ENCODE measurements around the gene GIPR. TPM values are rescaled to one million over a fixed set of nuclear protein-coding genes. Genes with fewer than 3 reads are reported as not detected.

The GIPR gene
- polyA plus RNA-seq, 1 of the 3 experiments (the other 2 are of a cell fraction): 1.4 TPM

DNA sequence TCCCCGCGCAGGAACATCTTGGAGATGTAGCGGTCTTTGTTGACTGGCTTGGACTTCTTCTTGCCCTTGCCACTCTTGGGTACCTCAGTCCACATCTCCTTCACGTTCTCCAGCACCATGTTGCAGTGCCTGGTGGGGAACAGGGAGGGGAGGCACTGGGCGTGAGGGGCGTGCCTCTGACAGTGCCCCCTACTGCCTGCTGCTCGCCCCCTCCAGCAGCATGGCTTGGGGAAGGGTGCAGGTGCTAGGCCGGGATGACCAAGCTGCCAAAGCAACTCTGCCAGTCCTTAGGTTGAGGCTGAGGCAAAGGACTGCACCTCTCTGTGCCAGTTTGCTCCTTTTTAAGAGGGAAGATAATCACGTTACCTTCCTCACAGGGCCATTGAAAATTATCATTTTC, 19.6 kb downstream of the GIPR start (continued):
- TF ChIP-seq, protein P1, sequence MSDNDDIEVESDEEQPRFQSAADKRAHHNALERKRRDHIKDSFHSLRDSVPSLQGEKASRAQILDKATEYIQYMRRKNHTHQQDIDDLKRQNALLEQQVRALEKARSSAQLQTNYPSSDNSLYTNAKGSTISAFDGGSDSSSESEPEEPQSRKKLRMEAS (IDR thresholded peaks at IDR 0.05; ENCODE audit: low read depth): no peak
- TF ChIP-seq SMC3 (IDR thresholded peaks at IDR 0.05; ENCODE audit: low read depth, low read length): no peak
- TF ChIP-seq POLR2AphosphoS5 (IDR thresholded peaks at IDR 0.05; ENCODE audit: low read depth, low read length): no peak
- no peak for TF ChIP-seq RXRA (IDR thresholded peaks at IDR 0.05; ENCODE audit: borderline replicate concordance, low read depth)
- TF ChIP-seq, protein P2, sequence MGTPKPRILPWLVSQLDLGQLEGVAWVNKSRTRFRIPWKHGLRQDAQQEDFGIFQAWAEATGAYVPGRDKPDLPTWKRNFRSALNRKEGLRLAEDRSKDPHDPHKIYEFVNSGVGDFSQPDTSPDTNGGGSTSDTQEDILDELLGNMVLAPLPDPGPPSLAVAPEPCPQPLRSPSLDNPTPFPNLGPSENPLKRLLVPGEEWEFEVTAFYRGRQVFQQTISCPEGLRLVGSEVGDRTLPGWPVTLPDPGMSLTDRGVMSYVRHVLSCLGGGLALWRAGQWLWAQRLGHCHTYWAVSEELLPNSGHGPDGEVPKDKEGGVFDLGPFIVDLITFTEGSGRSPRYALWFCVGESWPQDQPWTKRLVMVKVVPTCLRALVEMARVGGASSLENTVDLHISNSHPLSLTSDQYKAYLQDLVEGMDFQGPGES (IDR thresholded peaks at IDR 0.05; ENCODE audit: low read depth, low read length): no peak
- no peak for TF ChIP-seq MEF2A (IDR thresholded peaks at IDR 0.05; ENCODE audit: borderline replicate concordance, low read depth)

DNA sequence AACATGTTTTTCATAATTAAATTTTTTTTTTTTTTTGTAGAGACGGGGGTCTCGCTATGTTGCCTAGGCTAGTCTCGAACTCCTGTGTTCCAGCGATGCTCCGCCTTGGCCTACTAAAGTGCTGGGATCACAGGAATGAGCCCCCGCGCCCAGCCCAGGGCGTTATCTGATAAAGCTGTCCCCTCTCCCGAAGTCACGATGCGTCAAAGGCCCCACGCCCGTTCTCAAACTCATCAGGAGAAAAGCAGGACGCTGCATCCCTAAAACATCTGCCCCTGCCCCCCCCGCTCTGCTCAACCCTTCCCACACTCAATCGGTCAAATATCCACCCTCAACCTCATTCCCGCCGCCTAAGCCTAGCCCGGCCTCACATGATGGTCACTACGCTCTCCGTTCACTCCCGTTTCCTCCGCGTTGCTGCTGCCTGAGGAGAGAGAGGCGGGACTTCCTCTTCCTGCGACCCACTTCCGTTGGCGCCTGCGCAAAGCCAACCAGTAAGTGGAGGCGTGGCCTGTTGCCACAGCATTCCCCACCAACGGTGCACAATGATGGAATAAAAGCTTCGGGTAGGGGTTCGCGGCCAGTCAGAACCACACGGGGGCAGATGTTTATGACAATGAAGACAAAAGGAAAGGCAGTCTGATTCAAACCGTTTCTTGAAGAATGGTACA, 23.6 kb downstream of the GIPR start, which contains the start of gene SNRPD2:
TSS of gene SNRPD2 (minus strand) at position 438 of the 671 bp plus-strand sequence. CDS start at position 373, 65 bp downstream.
- Histone ChIP-seq H3K79me2 (ENCODE audit: insufficient read depth) (peaks cover 39% of the 10 kb centered on the region), H3K4me3 (ENCODE audit: low read depth in 2 of 2, low read length in 1 of 2) (peak within 1 kb of the TSS; percentile 71 to 91), H3K9me2 (no peaks in the 10 kb centered on the region), H2AFZ (ENCODE audit: low read depth) (peak within 1 kb of the TSS; percentile 86; the same call in 1 of the 2 replicates), H3K27me3 (ENCODE audit: insufficient read depth) (no peaks in the 10 kb centered on the region), H3K9ac (peak within 1 kb of the TSS; percentile 82), H3K4me2 (peak within 1 kb of the TSS; percentile 88), H3K4me1 (ENCODE audit: control insufficient read depth in 1 of 2, insufficient read depth in 2 of 2, low read depth in 1 of 2, low read length in 1 of 2) (peaks cover 0 to 6% of the 10 kb centered on the region in 2 experiments; a peak in 1 of 4 replicates), H3K9me3 (no peaks in the 10 kb centered on the region), H3K36me3 (replicated peaks in 1 of 2; ENCODE audit: control insufficient read depth in 1 of 2, insufficient read depth in 2 of 2, low read length in 1 of 2) (peaks cover 12 to 22% of the 10 kb centered on the region in 2 experiments), H3F3A (replicated peaks; ENCODE audit: insufficient read depth) (peaks cover 11% of the 10 kb centered on the region), H3K27ac (ENCODE audit: low read depth in 2 of 2, low read length in 1 of 2) (peak within 1 kb of the TSS; percentile 86 to 87), H4K20me1 (ENCODE audit: insufficient read depth) (0 out of 2 replicates have a peak, but pooled peaks cover 4% of the 10 kb centered on the region)
- DNase-seq: peak; percentile 88
- WGBS (ENCODE audit: low lambda C conversion rate): under 1% methylated on average over 36 of the region's 36 CpGs
- ChIA-PET POLR2A (interaction anchor here (0.6 to 2.1 kb wide), 13 partner anchors 11 to 321 kb away, joined by 3 to 16 read pairs (median 6); partner anchors contain the start of genes FBXO46 and SIX5), CTCF (interaction anchor here (0.9 to 6.8 kb wide), 18 partner anchors 11 to 263 kb away, joined by 3 to 106 read pairs (median 5); partner anchors contain the start of genes DMPK and FBXO46)
- TF ChIP-seq RFX5 (IDR thresholded peaks at IDR 0.05; ENCODE audit: low read length) (no peak), POLR2AphosphoS5 (IDR thresholded peaks at IDR 0.05; ENCODE audit: low read depth, low read length) (peak; percentile 99), CHD2 (IDR thresholded peaks at IDR 0.05; ENCODE audit: low read length, partially characterized antibody) (no peak), GABPA (IDR thresholded peaks at IDR 0.05; ENCODE audit: low read depth) (peak; percentile 95), EZH2phosphoT487 (IDR thresholded peaks at IDR 0.05; ENCODE audit: borderline replicate concordance, low read depth) (no peak), EP300 (IDR thresholded peaks at IDR 0.05; ENCODE audit: borderline replicate concordance in 1 of 2, low read depth in 1 of 2, low read length in 1 of 2) (no peak), MEF2A (IDR thresholded peaks at IDR 0.05; ENCODE audit: borderline replicate concordance, low read depth) (no peak), MXI1 (IDR thresholded peaks at IDR 0.05; ENCODE audit: low read depth, low read length) (peak; percentile 85), SMC3 (IDR thresholded peaks at IDR 0.05; ENCODE audit: low read depth, low read length) (no peak)
- TF ChIP-seq, protein P3, sequence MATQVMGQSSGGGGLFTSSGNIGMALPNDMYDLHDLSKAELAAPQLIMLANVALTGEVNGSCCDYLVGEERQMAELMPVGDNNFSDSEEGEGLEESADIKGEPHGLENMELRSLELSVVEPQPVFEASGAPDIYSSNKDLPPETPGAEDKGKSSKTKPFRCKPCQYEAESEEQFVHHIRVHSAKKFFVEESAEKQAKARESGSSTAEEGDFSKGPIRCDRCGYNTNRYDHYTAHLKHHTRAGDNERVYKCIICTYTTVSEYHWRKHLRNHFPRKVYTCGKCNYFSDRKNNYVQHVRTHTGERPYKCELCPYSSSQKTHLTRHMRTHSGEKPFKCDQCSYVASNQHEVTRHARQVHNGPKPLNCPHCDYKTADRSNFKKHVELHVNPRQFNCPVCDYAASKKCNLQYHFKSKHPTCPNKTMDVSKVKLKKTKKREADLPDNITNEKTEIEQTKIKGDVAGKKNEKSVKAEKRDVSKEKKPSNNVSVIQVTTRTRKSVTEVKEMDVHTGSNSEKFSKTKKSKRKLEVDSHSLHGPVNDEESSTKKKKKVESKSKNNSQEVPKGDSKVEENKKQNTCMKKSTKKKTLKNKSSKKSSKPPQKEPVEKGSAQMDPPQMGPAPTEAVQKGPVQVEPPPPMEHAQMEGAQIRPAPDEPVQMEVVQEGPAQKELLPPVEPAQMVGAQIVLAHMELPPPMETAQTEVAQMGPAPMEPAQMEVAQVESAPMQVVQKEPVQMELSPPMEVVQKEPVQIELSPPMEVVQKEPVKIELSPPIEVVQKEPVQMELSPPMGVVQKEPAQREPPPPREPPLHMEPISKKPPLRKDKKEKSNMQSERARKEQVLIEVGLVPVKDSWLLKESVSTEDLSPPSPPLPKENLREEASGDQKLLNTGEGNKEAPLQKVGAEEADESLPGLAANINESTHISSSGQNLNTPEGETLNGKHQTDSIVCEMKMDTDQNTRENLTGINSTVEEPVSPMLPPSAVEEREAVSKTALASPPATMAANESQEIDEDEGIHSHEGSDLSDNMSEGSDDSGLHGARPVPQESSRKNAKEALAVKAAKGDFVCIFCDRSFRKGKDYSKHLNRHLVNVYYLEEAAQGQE (IDR thresholded peaks at IDR 0.05; ENCODE audit: low read depth, low read length): peak; percentile 67
- TF ChIP-seq, protein P4, sequence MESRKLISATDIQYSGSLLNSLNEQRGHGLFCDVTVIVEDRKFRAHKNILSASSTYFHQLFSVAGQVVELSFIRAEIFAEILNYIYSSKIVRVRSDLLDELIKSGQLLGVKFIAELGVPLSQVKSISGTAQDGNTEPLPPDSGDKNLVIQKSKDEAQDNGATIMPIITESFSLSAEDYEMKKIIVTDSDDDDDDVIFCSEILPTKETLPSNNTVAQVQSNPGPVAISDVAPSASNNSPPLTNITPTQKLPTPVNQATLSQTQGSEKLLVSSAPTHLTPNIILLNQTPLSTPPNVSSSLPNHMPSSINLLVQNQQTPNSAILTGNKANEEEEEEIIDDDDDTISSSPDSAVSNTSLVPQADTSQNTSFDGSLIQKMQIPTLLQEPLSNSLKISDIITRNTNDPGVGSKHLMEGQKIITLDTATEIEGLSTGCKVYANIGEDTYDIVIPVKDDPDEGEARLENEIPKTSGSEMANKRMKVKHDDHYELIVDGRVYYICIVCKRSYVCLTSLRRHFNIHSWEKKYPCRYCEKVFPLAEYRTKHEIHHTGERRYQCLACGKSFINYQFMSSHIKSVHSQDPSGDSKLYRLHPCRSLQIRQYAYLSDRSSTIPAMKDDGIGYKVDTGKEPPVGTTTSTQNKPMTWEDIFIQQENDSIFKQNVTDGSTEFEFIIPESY (IDR thresholded peaks at IDR 0.05; ENCODE audit: borderline replicate concordance, low read depth): no peak
- TF ChIP-seq, protein P2 (IDR thresholded peaks at IDR 0.05; ENCODE audit: low read depth, low read length): no peak
- TF ChIP-seq, protein P5, sequence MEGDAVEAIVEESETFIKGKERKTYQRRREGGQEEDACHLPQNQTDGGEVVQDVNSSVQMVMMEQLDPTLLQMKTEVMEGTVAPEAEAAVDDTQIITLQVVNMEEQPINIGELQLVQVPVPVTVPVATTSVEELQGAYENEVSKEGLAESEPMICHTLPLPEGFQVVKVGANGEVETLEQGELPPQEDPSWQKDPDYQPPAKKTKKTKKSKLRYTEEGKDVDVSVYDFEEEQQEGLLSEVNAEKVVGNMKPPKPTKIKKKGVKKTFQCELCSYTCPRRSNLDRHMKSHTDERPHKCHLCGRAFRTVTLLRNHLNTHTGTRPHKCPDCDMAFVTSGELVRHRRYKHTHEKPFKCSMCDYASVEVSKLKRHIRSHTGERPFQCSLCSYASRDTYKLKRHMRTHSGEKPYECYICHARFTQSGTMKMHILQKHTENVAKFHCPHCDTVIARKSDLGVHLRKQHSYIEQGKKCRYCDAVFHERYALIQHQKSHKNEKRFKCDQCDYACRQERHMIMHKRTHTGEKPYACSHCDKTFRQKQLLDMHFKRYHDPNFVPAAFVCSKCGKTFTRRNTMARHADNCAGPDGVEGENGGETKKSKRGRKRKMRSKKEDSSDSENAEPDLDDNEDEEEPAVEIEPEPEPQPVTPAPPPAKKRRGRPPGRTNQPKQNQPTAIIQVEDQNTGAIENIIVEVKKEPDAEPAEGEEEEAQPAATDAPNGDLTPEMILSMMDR (IDR thresholded peaks at IDR 0.05): no peak
- TF ChIP-seq, protein P6, sequence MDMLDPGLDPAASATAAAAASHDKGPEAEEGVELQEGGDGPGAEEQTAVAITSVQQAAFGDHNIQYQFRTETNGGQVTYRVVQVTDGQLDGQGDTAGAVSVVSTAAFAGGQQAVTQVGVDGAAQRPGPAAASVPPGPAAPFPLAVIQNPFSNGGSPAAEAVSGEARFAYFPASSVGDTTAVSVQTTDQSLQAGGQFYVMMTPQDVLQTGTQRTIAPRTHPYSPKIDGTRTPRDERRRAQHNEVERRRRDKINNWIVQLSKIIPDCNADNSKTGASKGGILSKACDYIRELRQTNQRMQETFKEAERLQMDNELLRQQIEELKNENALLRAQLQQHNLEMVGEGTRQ (IDR thresholded peaks at IDR 0.05; ENCODE audit: borderline replicate concordance, low read depth, low read length): no peak
